RWPE2 (cell line): Measurements from ENCODE around the gene NPHP1.
"Not testable (repeated sequence)": the region's sequence is repeated elsewhere in the genome, so short reads cannot be mapped to it uniquely, and the experiment has no call there.

Experiments
- ATAC-seq: fragments of 200-7000 bp; cut with Tn5 transposase; 3 replicates; pipeline ENCODE4 v1.9.1; 2021; ENCODE audit warnings: low read depth
- DNase-seq: peaks from one replicate; pipeline ENCODE4 v3.0.0-alpha.2; 2020; ENCODE audit warnings: low spot score
- H3K27ac ChIP-seq: fragments of 450-650 bp; 2 replicates; pipeline ENCODE4 v1.5.1; 2017; ENCODE audit warnings: mild to moderate bottlenecking; ENCODE audit not compliant: poor library complexity, severe bottlenecking
- H3K27me3 ChIP-seq: fragments of 250-450 bp; sonication (Bioruptor Pico); 2 replicates; pipeline ENCODE4 v1.5.1; 2021; ENCODE audit warnings: mild to moderate bottlenecking, moderate library complexity; ENCODE audit not compliant: insufficient read depth, poor library complexity, severe bottlenecking
- H3K36me3 ChIP-seq: fragments of 250-450 bp; sonication (Bioruptor Pico); 2 replicates; pipeline ENCODE4 v1.5.1; 2020; ENCODE audit warnings: low read depth, mild to moderate bottlenecking, moderate library complexity
- H3K4me1 ChIP-seq: fragments of 250-450 bp; sonication (Bioruptor Pico); 2 replicates; pipeline ENCODE4 v1.5.1; 2021; ENCODE audit warnings: mild to moderate bottlenecking, moderate library complexity; ENCODE audit not compliant: insufficient read depth, poor library complexity, severe bottlenecking
- H3K4me3 ChIP-seq: fragments of 250-450 bp; sonication (Bioruptor Pico); 2 replicates; pipeline ENCODE4 v1.5.1; 2021; ENCODE audit warnings: mild to moderate bottlenecking, moderate library complexity; ENCODE audit not compliant: severe bottlenecking
- H3K9me3 ChIP-seq: fragments of 250-450 bp; sonication (Bioruptor Pico); 2 replicates; pipeline ENCODE4 v1.5.1; 2021; ENCODE audit warnings: mild to moderate bottlenecking, moderate library complexity; ENCODE audit not compliant: severe bottlenecking

The NPHP1 gene

DNA sequence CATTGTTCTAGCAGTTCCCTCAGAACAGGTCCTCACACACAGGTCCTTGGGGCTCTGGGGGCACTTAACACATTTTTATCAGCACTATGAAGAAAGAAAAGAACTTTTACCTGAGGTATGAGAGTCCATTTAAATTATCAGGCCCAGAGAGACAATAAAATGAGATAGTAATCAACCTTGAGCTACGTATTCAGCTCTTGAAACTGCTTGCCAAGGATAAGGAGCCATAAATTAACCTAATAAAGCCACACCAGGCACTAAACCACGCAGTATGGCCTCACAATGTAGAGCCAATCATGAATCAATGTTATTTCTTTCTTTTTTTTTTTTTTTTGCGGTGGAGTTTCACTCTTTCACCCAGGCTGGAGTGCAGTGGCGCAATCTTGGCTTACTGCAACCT is 126.7 kb downstream of the NPHP1 start:
- not testable (repeated sequence) for DNase-seq, H3K9me3 ChIP-seq, H3K27me3 ChIP-seq, H3K4me3 ChIP-seq, H3K27ac ChIP-seq, ATAC-seq, H3K4me1 ChIP-seq, H3K36me3 ChIP-seq

DNA sequence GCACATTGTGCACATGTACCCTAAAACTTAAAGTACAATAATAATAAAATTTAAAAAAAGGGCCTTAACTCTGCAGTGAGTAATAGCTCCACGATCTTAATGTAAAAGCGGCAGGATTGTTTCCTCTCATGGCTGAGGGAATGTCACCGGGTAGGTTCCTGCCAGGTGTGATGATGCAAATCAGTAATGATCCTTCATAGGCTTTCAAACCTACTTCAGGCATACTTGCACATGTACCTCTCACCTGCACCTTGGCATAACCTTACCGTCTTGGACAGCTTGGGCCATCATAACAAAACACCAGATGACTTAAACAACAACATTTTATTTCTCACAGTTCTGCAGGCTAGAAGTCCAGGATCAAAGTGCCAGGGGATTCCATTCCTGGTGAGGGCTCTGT is 128.9 kb downstream of the NPHP1 start:
- not testable (repeated sequence) for H3K4me1 ChIP-seq, H3K27ac ChIP-seq, H3K27me3 ChIP-seq, H3K4me3 ChIP-seq, H3K9me3 ChIP-seq, DNase-seq, H3K36me3 ChIP-seq, ATAC-seq
